ENCODE results near the gene PITX2. TPM values are rescaled to one million over a fixed set of nuclear protein-coding genes. Genes with fewer than 3 reads are reported as not detected.

PITX2 gene
- 0.80 to 1.0 TPM (median 0.93 TPM) in 5 replicates for total RNA-seq (2022; extraction: Qiagen RNA extraction)

DNA sequence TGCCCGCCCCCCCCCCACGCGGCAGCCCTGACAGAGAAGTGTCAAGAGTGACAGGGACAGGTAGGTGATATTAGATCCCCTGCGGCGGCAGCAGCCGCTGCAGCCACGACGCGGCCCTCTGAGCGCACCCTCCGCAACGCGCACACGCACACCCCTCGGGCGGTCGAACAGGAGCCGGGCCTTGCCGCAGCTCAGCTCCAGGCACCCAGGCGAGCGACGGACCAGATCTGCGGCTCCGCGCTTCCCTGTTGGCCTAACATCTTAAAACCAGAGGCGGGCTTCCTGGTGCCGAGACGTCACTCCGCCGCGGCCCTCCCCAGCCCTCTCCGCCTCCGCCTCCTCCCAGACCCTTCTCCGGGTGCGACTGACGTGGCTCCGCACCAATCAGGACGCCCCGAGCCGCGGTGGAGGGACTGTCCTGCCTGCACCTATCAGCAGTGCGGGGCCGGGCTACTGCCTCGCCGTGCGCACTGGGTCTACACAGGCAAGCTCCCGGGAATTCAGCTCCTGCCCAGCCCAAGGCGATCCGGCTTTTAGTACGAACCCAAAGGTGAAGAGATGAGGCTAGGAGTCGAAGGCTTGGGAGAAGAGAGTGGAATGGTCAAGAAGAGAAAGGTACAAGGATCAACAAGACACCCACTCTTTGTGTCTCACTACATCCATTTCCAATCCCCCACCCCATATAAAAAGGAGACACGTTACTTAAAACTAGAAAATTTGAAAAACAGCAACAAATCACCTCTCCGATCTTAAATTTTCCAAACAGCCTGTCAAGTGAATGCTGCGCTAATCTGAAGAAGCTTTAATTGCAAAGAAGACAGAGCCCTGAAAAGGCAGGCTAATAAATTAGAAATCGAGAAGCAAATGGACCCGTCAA lies at the start of gene PITX2:
PITX2 (minus strand) TSS at position 237 of the 877 bp plus-strand sequence. CDS start 617 bp downstream, outside the sequence.

Other genes with a start within 250 kb of the PITX2 start
- 0.02 TPM in 1 of 5 replicates, not detected in the others for gene ENPEP, start 146.9 kb downstream of the PITX2 start, total RNA-seq (2022; extraction: Qiagen RNA extraction)

All from A549 treated with Mapracorat at 1 μM for 4 hours (cell line).